ENCODE measurements around the gene NT5E. TPM values are rescaled to one million over a fixed set of nuclear protein-coding genes. Genes with fewer than 3 reads are reported as not detected.

The NT5E gene
- total and polyA plus RNA-seq, 9 donors, result 19.5 to 42.1 (median 25.8) TPM

DNA sequence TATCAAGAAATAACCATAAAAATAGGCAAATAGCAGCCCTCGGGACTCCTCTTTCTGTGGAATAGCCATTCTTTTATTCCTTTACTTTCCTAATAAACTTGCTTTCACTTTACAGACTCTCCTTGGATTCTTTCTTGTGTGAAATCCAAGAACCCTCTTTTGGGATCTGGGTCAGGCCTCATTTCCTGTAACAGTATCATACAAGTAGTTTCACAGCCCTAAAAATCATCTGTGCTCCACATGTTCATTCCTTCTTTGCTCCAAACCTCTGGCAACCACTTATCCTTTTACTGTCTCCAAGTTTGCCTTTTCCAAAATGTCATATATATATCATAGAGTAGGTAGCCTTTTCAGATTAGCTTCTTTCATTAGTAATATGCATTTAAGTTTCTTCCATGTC is 13.5 kb upstream of the NT5E start:
- peak overlapping the region; percentile 82 for H3K27ac ChIP-seq (ENCODE audit: low read length)
- peaks cover 4% of the 10 kb centered on the region for H3K4me1 ChIP-seq (ENCODE audit: control insufficient read depth, insufficient read depth, low read length)
- H3K9me3 ChIP-seq (replicated peaks; ENCODE audit: control insufficient read depth, low read depth, low read length), result no peaks in the 10 kb centered on the region
- DNase-seq, result peak; percentile 98
- 0% methylated on average over 1 of the region's 1 CpG for WGBS (ENCODE audit: insufficient coverage)
- no peaks in the 10 kb centered on the region for H3K36me3 ChIP-seq (ENCODE audit: control insufficient read depth, insufficient read depth, low read length)
- H3K27me3 ChIP-seq (ENCODE audit: control insufficient read depth, insufficient read depth, low read length), result no peaks in the 10 kb centered on the region
- no peak overlapping the region for H3K4me3 ChIP-seq (ENCODE audit: low read length)

DNA sequence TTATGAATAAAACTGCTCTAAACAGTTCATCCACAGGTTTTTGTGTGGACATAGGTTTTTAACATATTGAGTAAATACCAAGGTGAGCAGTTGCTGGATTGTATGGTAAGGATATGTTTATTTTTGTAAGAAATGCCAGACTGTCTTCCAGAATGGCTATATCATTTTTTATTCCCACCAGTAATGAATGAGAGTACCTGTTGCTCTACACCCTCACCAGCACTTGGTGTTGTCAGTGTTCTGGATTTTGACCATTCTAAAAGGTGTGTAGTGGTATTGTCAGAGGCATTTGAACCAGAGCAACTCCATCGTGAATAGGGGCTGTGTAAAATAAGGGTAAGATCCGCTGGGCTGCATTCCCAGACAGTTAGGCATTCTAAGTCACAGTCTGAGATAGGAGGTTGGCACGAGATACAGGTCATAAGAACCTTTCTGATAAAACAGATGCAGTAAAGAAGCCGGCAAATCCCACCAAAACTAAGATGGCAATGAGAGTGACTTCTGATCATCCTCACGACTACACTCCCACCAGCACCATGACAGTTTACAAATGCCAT is 12.9 kb upstream of the NT5E start:
- Histone ChIP-seq H3K4me3 (ENCODE audit: low read length) (no peak overlapping the region), H3K36me3 (ENCODE audit: control insufficient read depth, insufficient read depth, low read length) (no peaks in the 10 kb centered on the region), H3K4me1 (ENCODE audit: control insufficient read depth, insufficient read depth, low read length) (peaks cover 4% of the 10 kb centered on the region), H3K27me3 (ENCODE audit: control insufficient read depth, insufficient read depth, low read length) (no peaks in the 10 kb centered on the region), H3K9me3 (replicated peaks; ENCODE audit: control insufficient read depth, low read depth, low read length) (peaks cover 2% of the 10 kb centered on the region), H3K27ac (ENCODE audit: low read length) (peak overlapping the region; percentile 70)
- 56% methylated on average over 3 of the region's 5 CpGs for WGBS (ENCODE audit: insufficient coverage)
- DNase-seq, result no peak

DNA sequence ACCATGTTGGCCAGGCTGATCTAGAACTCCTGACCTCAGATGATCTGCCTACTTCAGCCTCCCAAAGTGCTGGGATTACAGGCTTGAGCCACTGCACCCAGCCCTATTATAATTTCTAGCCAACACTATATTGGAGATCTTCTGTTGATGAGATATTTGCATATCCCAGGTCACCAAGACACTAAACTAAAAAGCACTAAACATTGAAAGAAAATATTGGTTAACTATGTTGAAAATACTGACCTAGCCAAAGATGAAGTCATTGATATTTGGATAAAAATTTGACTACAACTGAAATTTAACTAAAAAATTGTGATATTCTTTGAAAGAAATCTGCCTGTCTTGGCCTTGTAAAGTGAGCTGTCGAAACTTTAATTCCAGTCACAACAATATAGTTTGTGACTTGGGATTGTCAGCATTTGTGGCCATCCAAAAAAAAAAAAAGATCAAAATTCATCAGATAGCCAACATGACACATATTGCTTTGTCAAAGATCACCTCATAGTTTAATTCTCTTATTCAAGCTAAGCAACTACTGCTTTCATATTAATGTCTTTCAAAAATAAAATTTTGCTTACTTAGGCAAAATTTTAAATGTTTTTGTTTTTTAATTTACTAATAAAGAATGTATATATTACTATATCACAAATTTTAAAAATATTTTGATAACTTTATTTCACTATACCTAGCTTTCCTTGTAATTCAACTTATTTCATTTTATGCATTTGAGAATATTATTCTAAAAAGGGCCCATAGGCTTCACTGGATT is 6.3 kb upstream of the NT5E start:
- Histone ChIP-seq H3K4me3 (ENCODE audit: low read length) (no peak overlapping the region), H3K4me1 (ENCODE audit: control insufficient read depth, insufficient read depth, low read length) (no peaks in the 10 kb centered on the region), H3K27me3 (ENCODE audit: control insufficient read depth, insufficient read depth, low read length) (peaks cover 4% of the 10 kb centered on the region), H3K36me3 (ENCODE audit: control insufficient read depth, insufficient read depth, low read length) (no peaks in the 10 kb centered on the region), H3K9me3 (replicated peaks; ENCODE audit: control insufficient read depth, low read depth, low read length) (peaks cover 3% of the 10 kb centered on the region), H3K27ac (ENCODE audit: low read length) (peak overlapping the region; percentile 52)
- peak; percentile 66 for DNase-seq
- WGBS (ENCODE audit: insufficient coverage), result no CpG with 5 or more reads among the region's 1 CpG

- WGBS (ENCODE audit: insufficient coverage), result 0% methylated on average over 24 of the region's 24 CpGs
- peaks cover 12% of the 10 kb centered on the region for H3K27me3 ChIP-seq (ENCODE audit: control insufficient read depth, insufficient read depth, low read length)
Observed at GRCh38 chr6:85449388-85449817, 480 bp upstream of the NT5E start.

DNA sequence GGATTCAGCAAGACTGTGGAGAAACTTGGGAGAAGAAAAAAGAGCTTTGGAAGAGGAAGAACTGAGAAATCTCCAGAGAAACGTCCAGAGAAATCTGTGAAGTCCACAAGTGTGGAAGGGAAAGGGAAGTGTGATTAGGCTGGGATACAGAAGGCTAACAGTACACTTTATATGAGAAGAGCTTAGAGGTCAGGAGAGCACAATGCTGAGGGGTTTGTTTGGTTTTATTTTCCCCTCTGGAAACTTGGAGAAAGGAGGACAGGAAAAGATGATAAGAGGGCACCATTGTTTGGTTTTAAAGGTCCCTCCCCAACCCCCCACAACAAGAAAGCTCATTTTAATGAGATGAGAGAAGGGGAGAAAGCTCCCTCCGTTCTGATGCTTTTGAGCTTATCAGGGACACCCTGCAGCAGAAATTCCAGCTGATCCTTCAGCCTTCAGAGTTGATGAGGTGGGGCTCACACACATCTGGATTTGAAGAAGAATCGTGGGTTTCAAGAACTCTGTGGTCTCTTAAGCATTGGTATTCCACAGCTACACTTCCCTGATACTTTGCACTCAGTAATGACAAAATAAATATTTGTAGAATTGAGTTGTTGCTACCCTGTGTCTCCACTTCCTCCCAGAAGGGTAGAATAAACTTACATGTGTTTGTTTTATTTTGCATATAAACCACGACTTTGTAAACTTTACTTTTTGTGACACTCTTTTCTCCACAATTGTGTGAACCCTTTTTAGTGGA is 1.9 kb downstream of the NT5E start:
- DNase-seq, result no peak
- 7% methylated on average over 1 of the region's 4 CpGs for WGBS (ENCODE audit: insufficient coverage)
- Histone ChIP-seq H3K9me3 (replicated peaks; ENCODE audit: control insufficient read depth, low read depth, low read length) (no peaks in the 10 kb centered on the region), H3K27me3 (ENCODE audit: control insufficient read depth, insufficient read depth, low read length) (peaks cover 12% of the 10 kb centered on the region), H3K27ac (ENCODE audit: low read length) (peak overlapping the region; percentile 77), H3K36me3 (ENCODE audit: control insufficient read depth, insufficient read depth, low read length) (no peaks in the 10 kb centered on the region), H3K4me3 (ENCODE audit: low read length) (peak overlapping the region; percentile 73), H3K4me1 (ENCODE audit: control insufficient read depth, insufficient read depth, low read length) (peaks cover 20% of the 10 kb centered on the region)

More at GRCh38 chr6:85449388-85449817, 480 bp upstream of the NT5E start:
- Histone ChIP-seq H3K27ac (ENCODE audit: low read length) (peak overlapping the region; percentile 92), H3K9me3 (replicated peaks; ENCODE audit: control insufficient read depth, low read depth, low read length) (no peaks in the 10 kb centered on the region), H3K36me3 (ENCODE audit: control insufficient read depth, insufficient read depth, low read length) (no peaks in the 10 kb centered on the region), H3K4me3 (ENCODE audit: low read length) (peak overlapping the region; percentile 73), H3K4me1 (ENCODE audit: control insufficient read depth, insufficient read depth, low read length) (peaks cover 20% of the 10 kb centered on the region)
- peak; percentile 88 for DNase-seq

DNA sequence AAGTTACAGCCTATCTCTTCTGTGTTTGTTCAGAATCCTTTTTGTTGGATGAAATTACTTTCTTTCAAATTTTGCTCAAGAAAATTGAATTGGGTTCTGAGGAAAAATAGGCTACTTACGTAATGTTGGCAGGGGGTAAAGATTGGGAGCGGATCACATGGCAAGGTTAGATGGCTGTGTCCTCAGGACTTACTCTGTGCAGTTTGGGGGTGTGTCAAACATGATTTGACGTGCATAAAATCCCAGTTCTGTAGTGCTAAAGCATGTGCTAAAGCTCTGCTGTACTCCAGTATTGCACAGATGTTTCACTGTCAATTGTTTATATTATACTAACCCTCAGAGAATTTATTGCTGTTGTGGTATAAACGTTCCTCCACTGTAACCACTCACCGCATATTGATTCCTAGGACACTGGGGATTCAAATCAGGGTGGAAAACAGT is 2.6 kb downstream of the NT5E start:
- H3K36me3 ChIP-seq (ENCODE audit: control insufficient read depth, insufficient read depth, low read length), result no peaks in the 10 kb centered on the region
- H3K27me3 ChIP-seq (ENCODE audit: control insufficient read depth, insufficient read depth, low read length), result peaks cover 12% of the 10 kb centered on the region
- peak; percentile 89 for DNase-seq
- peaks cover 27% of the 10 kb centered on the region for H3K4me1 ChIP-seq (ENCODE audit: control insufficient read depth, insufficient read depth, low read length)
- H3K4me3 ChIP-seq (ENCODE audit: low read length), result no peak overlapping the region
- no peaks in the 10 kb centered on the region for H3K9me3 ChIP-seq (replicated peaks; ENCODE audit: control insufficient read depth, low read depth, low read length)
- WGBS (ENCODE audit: insufficient coverage), result 48% methylated on average over 2 of the region's 5 CpGs
- H3K27ac ChIP-seq (ENCODE audit: low read length), result peak overlapping the region; percentile 77

DNA sequence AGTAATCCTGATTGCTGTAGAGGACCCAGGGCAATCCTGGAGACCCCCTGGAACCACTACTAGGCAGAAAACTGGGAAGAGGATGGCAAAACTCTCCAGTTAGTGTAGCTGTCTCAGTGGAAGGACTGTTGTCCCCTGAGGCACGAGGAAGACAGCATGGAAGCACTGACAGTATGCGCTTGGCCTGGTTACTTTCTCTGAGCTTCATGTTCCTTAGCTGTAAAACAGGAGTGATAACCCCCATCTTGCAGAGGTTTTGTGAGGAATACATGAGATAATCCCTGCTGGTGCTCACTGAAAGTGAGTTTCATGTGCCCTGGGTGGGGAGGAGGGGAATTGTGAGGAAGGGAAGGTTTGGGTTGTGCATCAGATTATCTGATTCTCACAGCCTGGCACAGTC is 3.2 kb downstream of the NT5E start:
- WGBS (ENCODE audit: insufficient coverage), result 83% methylated on average over 2 of the region's 2 CpGs
- peaks cover 29% of the 10 kb centered on the region for H3K4me1 ChIP-seq (ENCODE audit: control insufficient read depth, insufficient read depth, low read length)
- peaks cover 8% of the 10 kb centered on the region for H3K27me3 ChIP-seq (ENCODE audit: control insufficient read depth, insufficient read depth, low read length)
- H3K4me3 ChIP-seq (ENCODE audit: low read length), result no peak overlapping the region
- H3K36me3 ChIP-seq (ENCODE audit: control insufficient read depth, insufficient read depth, low read length), result no peaks in the 10 kb centered on the region
- peak overlapping the region; percentile 61 for H3K27ac ChIP-seq (ENCODE audit: low read length)
- no peaks in the 10 kb centered on the region for H3K9me3 ChIP-seq (replicated peaks; ENCODE audit: control insufficient read depth, low read depth, low read length)
- DNase-seq, result no peak

DNA sequence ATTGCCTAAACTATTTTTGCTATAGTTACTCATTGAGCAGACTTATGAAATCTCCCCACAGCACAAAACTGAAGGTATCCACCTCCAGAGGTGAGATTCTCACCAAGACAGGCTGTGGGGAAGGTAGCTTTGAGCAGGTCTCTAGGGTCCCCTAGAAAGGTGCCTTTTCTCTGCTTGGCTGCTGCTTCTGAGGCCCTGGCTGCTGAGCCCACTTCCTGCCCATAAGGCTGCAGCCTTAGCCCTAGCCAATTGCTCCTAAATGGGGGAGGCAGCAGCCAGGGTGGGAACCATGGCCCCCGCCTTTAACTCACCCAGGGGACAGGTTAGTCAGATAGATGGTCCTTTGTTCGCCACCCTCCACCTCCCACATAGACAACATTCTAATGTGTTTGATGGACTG is 3.6 kb downstream of the NT5E start:
- H3K27me3 ChIP-seq (ENCODE audit: control insufficient read depth, insufficient read depth, low read length), result peaks cover 8% of the 10 kb centered on the region
- H3K27ac ChIP-seq (ENCODE audit: low read length), result no peak overlapping the region
- no CpG with 5 or more reads among the region's 2 CpGs for WGBS (ENCODE audit: insufficient coverage)
- H3K4me3 ChIP-seq (ENCODE audit: low read length), result no peak overlapping the region
- H3K9me3 ChIP-seq (replicated peaks; ENCODE audit: control insufficient read depth, low read depth, low read length), result no peaks in the 10 kb centered on the region
- no peak for DNase-seq
- H3K4me1 ChIP-seq (ENCODE audit: control insufficient read depth, insufficient read depth, low read length), result peaks cover 31% of the 10 kb centered on the region
- H3K36me3 ChIP-seq (ENCODE audit: control insufficient read depth, insufficient read depth, low read length), result no peaks in the 10 kb centered on the region

DNA sequence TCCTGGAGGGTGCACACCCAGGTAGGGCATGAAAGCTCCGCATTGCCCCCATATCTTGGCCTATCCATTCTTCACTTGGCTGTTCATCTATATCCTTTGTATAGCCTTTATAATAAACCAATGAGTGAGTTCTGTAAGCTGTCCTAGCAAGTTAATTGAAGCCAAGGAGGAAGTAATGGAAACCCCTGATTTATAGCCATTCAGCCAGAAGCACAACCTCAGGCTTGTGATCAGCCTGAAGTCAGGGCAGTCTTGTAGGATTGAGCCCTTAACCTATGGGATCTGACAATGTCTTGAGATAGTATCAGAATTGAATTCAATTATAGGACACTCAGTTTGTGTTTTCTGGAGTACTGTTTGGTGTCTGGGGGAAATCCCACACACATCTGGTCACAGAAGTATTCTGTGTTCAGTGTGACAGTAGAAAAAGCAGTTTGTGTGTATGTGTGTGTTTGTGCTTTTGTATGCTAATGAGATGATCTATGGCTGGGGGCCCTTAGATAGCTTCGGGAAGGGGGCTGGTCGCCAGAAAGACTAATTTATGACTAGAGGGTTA is 5.7 kb downstream of the NT5E start:
- Histone ChIP-seq H3K36me3 (ENCODE audit: control insufficient read depth, insufficient read depth, low read length) (no peaks in the 10 kb centered on the region), H3K27ac (ENCODE audit: low read length) (no peak overlapping the region), H3K9me3 (replicated peaks; ENCODE audit: control insufficient read depth, low read depth, low read length) (no peaks in the 10 kb centered on the region), H3K4me1 (ENCODE audit: control insufficient read depth, insufficient read depth, low read length) (peaks cover 29% of the 10 kb centered on the region), H3K27me3 (ENCODE audit: control insufficient read depth, insufficient read depth, low read length) (peaks cover 2% of the 10 kb centered on the region), H3K4me3 (ENCODE audit: low read length) (no peak overlapping the region)
- DNase-seq, result no peak
- no CpG with 5 or more reads among the region's 3 CpGs for WGBS (ENCODE audit: insufficient coverage)

GRCh38 chr6:85456782-85457181 is 6.9 kb downstream of the NT5E start:
- 88% methylated on average over 1 of the region's 4 CpGs for WGBS (ENCODE audit: insufficient coverage)
- no peak overlapping the region for H3K27ac ChIP-seq (ENCODE audit: low read length)
- no peaks in the 10 kb centered on the region for H3K9me3 ChIP-seq (replicated peaks; ENCODE audit: control insufficient read depth, low read depth, low read length)

More at GRCh38 chr6:85456782-85457181, 6.9 kb downstream of the NT5E start:
- Histone ChIP-seq H3K4me1 (ENCODE audit: control insufficient read depth, insufficient read depth, low read length) (peaks cover 38% of the 10 kb centered on the region), H3K36me3 (ENCODE audit: control insufficient read depth, insufficient read depth, low read length) (no peaks in the 10 kb centered on the region), H3K27me3 (ENCODE audit: control insufficient read depth, insufficient read depth, low read length) (no peaks in the 10 kb centered on the region), H3K4me3 (ENCODE audit: low read length) (no peak overlapping the region)
- no peak for DNase-seq
